Right atrium auricular region (tissue), 2 donors: ENCODE measurements around the gene THAP6. TPM values are rescaled to one million over a fixed set of nuclear protein-coding genes. Genes with fewer than 3 reads are reported as not detected.

ENCODE experiments used
- DNase-seq: peaks from one replicate; pipeline ENCODE4 v3.0.0-alpha.2; 2019; ENCODE audit warnings: low spot score
- H3K27ac ChIP-seq, 2 donors: fragments of 200-600 bp; sonication (generic); 1 replicate in 1 of 2; 2 replicates in 1 of 2; pipeline ENCODE4 v1.5.1; 2016 to 2019
- H3K27me3 ChIP-seq, 2 donors: fragments of 200-600 bp; sonication (generic); one replicate each; pipeline versions ENCODE4 v1.5.1 to v1.6.0; 2017 to 2019
- H3K36me3 ChIP-seq: fragments of 200-600 bp; sonication (generic); one replicate; pipeline ENCODE4 v1.5.1; 2016
- H3K4me1 ChIP-seq, 2 donors: fragments of 200-600 bp; sonication (generic); one replicate each; pipeline versions ENCODE4 v1.5.1 to v1.6.0; 2017 to 2019
- H3K4me3 ChIP-seq, 2 donors: fragments of 200-600 bp; sonication (generic); 1 replicate in 1 of 2; 2 replicates in 1 of 2; pipeline ENCODE4 v1.5.1; 2017 to 2019; ENCODE audit warnings: mild to moderate bottlenecking in 1 of 2, moderate library complexity in 1 of 2
- H3K9me3 ChIP-seq, 2 donors: fragments of 200-600 bp; sonication (generic); one replicate each; pipeline ENCODE4 v1.5.1; 2019
- total RNA-seq, 2 donors: library from RNA; depleted of rRNA; stranded (reverse); fragments of >200 nt; gene quantifications; one replicate each; pipeline ENCODE4 v1.1.0, GENCODE V29; 2016
- TF ChIP-seq, protein P1 (sequence below), 2 donors: fragments of 200-600 bp; sonication (generic); IDR thresholded peaks; one replicate each; pipeline ENCODE4 v1.5.1; 2019; ENCODE audit warnings: antibody characterized with exemption in 2 of 2

The THAP6 gene
- total RNA-seq, 2 donors from 2014 or later: 10.1 to 13.8 TPM

- Histone ChIP-seq H3K36me3 (peaks cover 60% of the 10 kb centered on the region), H3K4me1 (peaks cover 0 to 8% of the 10 kb centered on the region in 2 donors), H3K9me3 (no peaks in the 10 kb centered on the region), H3K27me3 (no peaks in the 10 kb centered on the region), H3K4me3 (no peak overlapping the region), H3K27ac (no peak overlapping the region)
- DNase-seq: no peak
- TF ChIP-seq, protein P1, sequence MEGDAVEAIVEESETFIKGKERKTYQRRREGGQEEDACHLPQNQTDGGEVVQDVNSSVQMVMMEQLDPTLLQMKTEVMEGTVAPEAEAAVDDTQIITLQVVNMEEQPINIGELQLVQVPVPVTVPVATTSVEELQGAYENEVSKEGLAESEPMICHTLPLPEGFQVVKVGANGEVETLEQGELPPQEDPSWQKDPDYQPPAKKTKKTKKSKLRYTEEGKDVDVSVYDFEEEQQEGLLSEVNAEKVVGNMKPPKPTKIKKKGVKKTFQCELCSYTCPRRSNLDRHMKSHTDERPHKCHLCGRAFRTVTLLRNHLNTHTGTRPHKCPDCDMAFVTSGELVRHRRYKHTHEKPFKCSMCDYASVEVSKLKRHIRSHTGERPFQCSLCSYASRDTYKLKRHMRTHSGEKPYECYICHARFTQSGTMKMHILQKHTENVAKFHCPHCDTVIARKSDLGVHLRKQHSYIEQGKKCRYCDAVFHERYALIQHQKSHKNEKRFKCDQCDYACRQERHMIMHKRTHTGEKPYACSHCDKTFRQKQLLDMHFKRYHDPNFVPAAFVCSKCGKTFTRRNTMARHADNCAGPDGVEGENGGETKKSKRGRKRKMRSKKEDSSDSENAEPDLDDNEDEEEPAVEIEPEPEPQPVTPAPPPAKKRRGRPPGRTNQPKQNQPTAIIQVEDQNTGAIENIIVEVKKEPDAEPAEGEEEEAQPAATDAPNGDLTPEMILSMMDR (IDR thresholded peaks at IDR 0.05): peak in 1 of 2 donors; percentile 46
Observed at GRCh38 chr4:75490155-75490554, 24.1 kb upstream of the THAP6 start.

GRCh38 chr4:75494563-75494962, 19.7 kb upstream of the THAP6 start:
- TF ChIP-seq, protein P1 (IDR thresholded peaks at IDR 0.05): no peak
- no peak for DNase-seq
- Histone ChIP-seq H3K9me3 (no peaks in the 10 kb centered on the region), H3K27me3 (no peaks in the 10 kb centered on the region), H3K36me3 (peaks cover 50% of the 10 kb centered on the region), H3K4me3 (no peak overlapping the region), H3K27ac (no peak overlapping the region), H3K4me1 (peaks cover 0 to 8% of the 10 kb centered on the region in 2 donors)

GRCh38 chr4:75495476-75495875, 18.8 kb upstream of the THAP6 start:
- DNase-seq: no peak
- peaks cover 42% of the 10 kb centered on the region for H3K36me3 ChIP-seq
- H3K4me1 ChIP-seq: peaks cover 0 to 8% of the 10 kb centered on the region in 2 donors
- TF ChIP-seq, protein P1 (IDR thresholded peaks at IDR 0.05): no peak
- H3K27ac ChIP-seq: no peak overlapping the region
- H3K27me3 ChIP-seq: no peaks in the 10 kb centered on the region
- H3K9me3 ChIP-seq: no peaks in the 10 kb centered on the region
- H3K4me3 ChIP-seq: no peak overlapping the region

- TF ChIP-seq, protein P1 (IDR thresholded peaks at IDR 0.05): no peak
Observed at GRCh38 chr4:75496406-75496805, 17.9 kb upstream of the THAP6 start.

GRCh38 chr4:75497133-75497532, 17.1 kb upstream of the THAP6 start:
- H3K36me3 ChIP-seq: peaks cover 26% of the 10 kb centered on the region
- no peak overlapping the region for H3K4me3 ChIP-seq

More at GRCh38 chr4:75496406-75496805, 17.9 kb upstream of the THAP6 start:
- peaks cover 0 to 8% of the 10 kb centered on the region in 2 donors for H3K4me1 ChIP-seq
- no peaks in the 10 kb centered on the region for H3K9me3 ChIP-seq
- no peak overlapping the region for H3K4me3 ChIP-seq
- DNase-seq: no peak
- H3K27me3 ChIP-seq: no peaks in the 10 kb centered on the region
- no peak overlapping the region for H3K27ac ChIP-seq
- peaks cover 33% of the 10 kb centered on the region for H3K36me3 ChIP-seq

More at GRCh38 chr4:75497133-75497532, 17.1 kb upstream of the THAP6 start:
- no peak for DNase-seq
- H3K27ac ChIP-seq: no peak overlapping the region
- peaks cover 0 to 8% of the 10 kb centered on the region in 2 donors for H3K4me1 ChIP-seq
- TF ChIP-seq, protein P1 (IDR thresholded peaks at IDR 0.05): no peak
- H3K27me3 ChIP-seq: no peaks in the 10 kb centered on the region
- H3K9me3 ChIP-seq: no peaks in the 10 kb centered on the region
